Endothelial cell of umbilical vein (primary cell): ENCODE results near the gene POU3F3. TPM values are rescaled to one million over a fixed set of nuclear protein-coding genes. Genes with fewer than 3 reads are reported as not detected.

ENCODE experiments used
- BruUV-seq: library from RNA; stranded (reverse); fragments of 400-500 nt; replicated peaks from 2 replicates; lab custom pipeline; 2021; lab: Mats Ljungman, UMichigan
- CTCF ChIA-PET: fragments of 300-600, 350-600 bp; sonication (Branson Sonifier 250); formaldehyde crosslinking; loops from one replicate; lab custom pipeline; 2021; ENCODE audit warnings: antibody characterized with exemption, inconsistent platforms; lab: Charles Lee
- POLR2A ChIA-PET: fragments of 300-600, 350-600 bp; sonication (Branson Sonifier 250); formaldehyde crosslinking; loops from one replicate; lab custom pipeline; 2021; ENCODE audit warnings: antibody characterized with exemption, inconsistent platforms; lab: Charles Lee
- DNase-seq: peaks from one replicate; pipeline ENCODE4 v3.0.0-alpha.2; 2011; ENCODE audit warnings: low read depth, low spot score
- FAIRE-seq: peaks from 2 replicates; lab custom pipeline; 2011; peaks lifted over from hg19 to GRCh38; lab: Jason Lieb, UNC
- H2AFZ ChIP-seq: 2 replicates; pipeline ENCODE4 v1.6.0; 2012; ENCODE audit warnings: low read depth, low read length, control low read depth, inconsistent platforms
- H3K27ac ChIP-seq: 2 replicates; pipeline ENCODE4 v1.5.1; 2011; ENCODE audit warnings: low read depth, mild to moderate bottlenecking, control low read depth, low read length, moderate library complexity; ENCODE audit not compliant: insufficient read depth
- H3K27me3 ChIP-seq, 2 experiments: 2 replicates each; pipeline versions ENCODE4 v1.6.0 to v1.6.1; 2011; ENCODE audit warnings: low read length in 2 of 2, mixed read lengths in 1 of 2; ENCODE audit not compliant: control insufficient read depth in 2 of 2, insufficient read depth in 2 of 2
- H3K36me3 ChIP-seq, 2 experiments: 2 replicates in 1 of 2; 3 replicates in 1 of 2; pipeline ENCODE4 v1.5.1; 2011; ENCODE audit warnings: low read length in 2 of 2, mild to moderate bottlenecking in 1 of 2, moderate library complexity in 1 of 2; ENCODE audit not compliant: control insufficient read depth in 2 of 2, insufficient read depth in 2 of 2; ENCODE audit errors: extremely low read depth in 1 of 2
- H3K4me1 ChIP-seq: 3 replicates; pipeline ENCODE4 v1.5.1; 2011; ENCODE audit warnings: mild to moderate bottlenecking, low read length; ENCODE audit not compliant: control insufficient read depth, insufficient read depth; ENCODE audit errors: extremely low read depth
- H3K4me2 ChIP-seq: 2 replicates; pipeline ENCODE4 v1.6.1; 2011; ENCODE audit warnings: low read length, control low read depth, mixed read lengths; ENCODE audit not compliant: insufficient read depth
- H3K4me3 ChIP-seq, 3 experiments: fragments of 200-600 bp in 1 of 3; sonication (generic), shearing (Covaris generic) in 1 of 3; replicated peaks in 1 of 3; 2 replicates each; pipeline ENCODE4 v1.5.1; 2011 to 2016; ENCODE audit warnings: control low read depth in 3 of 3, low read length in 3 of 3, mild to moderate bottlenecking in 2 of 3, inconsistent platforms in 1 of 3, low read depth in 1 of 3, moderate library complexity in 1 of 3; ENCODE audit not compliant: insufficient read depth in 1 of 3
- H3K79me2 ChIP-seq: 2 replicates; pipeline ENCODE4 v1.6.0; 2012; ENCODE audit warnings: low read length, inconsistent platforms; ENCODE audit not compliant: control insufficient read depth, insufficient read depth
- H3K9ac ChIP-seq: replicated peaks from 2 replicates; pipeline ENCODE3; 2011; ENCODE audit warnings: low read length, control low read depth; ENCODE audit not compliant: insufficient read depth; ENCODE audit errors: extremely low read depth
- H3K9me1 ChIP-seq: replicated peaks from 3 replicates; pipeline ENCODE4 v1.6.0; 2011; ENCODE audit warnings: mild to moderate bottlenecking, low read length; ENCODE audit not compliant: control insufficient read depth, insufficient read depth; ENCODE audit errors: extremely low read depth
- H3K9me3 ChIP-seq: replicated peaks from 2 replicates; pipeline ENCODE4 v1.5.1; 2012; ENCODE audit warnings: low read length, inconsistent platforms; ENCODE audit not compliant: control insufficient read depth, insufficient read depth
- H4K20me1 ChIP-seq: replicated peaks from 2 replicates; pipeline ENCODE3; 2011; ENCODE audit warnings: mild to moderate bottlenecking, low read length; ENCODE audit not compliant: control insufficient read depth, insufficient read depth; ENCODE audit errors: extremely low read depth
- EZH2 ChIP-seq: IDR thresholded peaks from 2 replicates; pipeline ENCODE4 v1.6.1; 2012; ENCODE audit warnings: borderline replicate concordance, low read depth, mild to moderate bottlenecking, moderate library complexity, low read length, inconsistent platforms; ENCODE audit not compliant: severe bottlenecking
- FOS ChIP-seq: IDR thresholded peaks from 2 replicates; pipeline ENCODE4 v1.6.1; 2011; ENCODE audit warnings: mild to moderate bottlenecking, low read length, moderate library complexity, borderline replicate concordance; ENCODE audit not compliant: insufficient read depth
- GATA2 ChIP-seq: IDR thresholded peaks from 2 replicates; pipeline ENCODE4 v1.7.0; 2011; ENCODE audit warnings: low read depth, mild to moderate bottlenecking, moderate library complexity, mixed read lengths, low read length; ENCODE audit not compliant: insufficient read length, insufficient read depth
- JUN ChIP-seq: IDR thresholded peaks from 2 replicates; pipeline ENCODE4 v1.6.1; 2011; ENCODE audit warnings: borderline replicate concordance, low read depth; ENCODE audit not compliant: insufficient read length, insufficient read depth
- MYC ChIP-seq: IDR thresholded peaks from one replicate; pipeline ENCODE4 v1.6.1; 2011; ENCODE audit warnings: mild to moderate bottlenecking, low read depth, low read length
- POLR2A ChIP-seq: IDR thresholded peaks from 2 replicates; pipeline ENCODE4 v1.6.1; 2012; ENCODE audit warnings: low read depth, mild to moderate bottlenecking, control low read depth, low read length
- POLR2AphosphoS5 ChIP-seq: IDR thresholded peaks from 2 replicates; pipeline ENCODE4 v1.6.1; 2012; ENCODE audit warnings: low read depth, mild to moderate bottlenecking, control low read depth, low read length, moderate library complexity; ENCODE audit not compliant: insufficient read depth
- dilution Hi-C: fragments of 300-500 bp; cut with MboI; formaldehyde crosslinking; loops from one replicate; pipeline ENCODE4 v1.15.0; 2019; ENCODE audit warnings: low sequenced_read_pairs; ENCODE audit not compliant: extremely low pct_ligation_motif_present
- intact Hi-C: fragments of 100-400 bp; cut with micrococcal nuclease; formaldehyde crosslinking; loops from one replicate; pipeline ENCODE4 v1.10.0; 2022
- polyA plus RNA-seq, 4 experiments: library from polyadenylated mRNA; depleted of rRNA in 3 of 4; stranded (reverse) in 3 of 4; unstranded in 1 of 4; fragments of >200 nt; gene quantifications; 2 replicates each; pipeline versions ENCODE4 v1.2.1 to v1.2.3, GENCODE V29; 2011 to 2012; ENCODE audit warnings: missing spikeins in 1 of 4
- total RNA-seq: library from RNA; stranded (reverse); gene quantifications from 2 replicates; pipeline ENCODE4 v1.2.3, GENCODE V29; 2021
- TF ChIP-seq, protein P1 (sequence below), 2 donors: IDR thresholded peaks; 1 replicate in 1 of 2; 2 replicates in 1 of 2; pipeline ENCODE4 v1.5.1; 2011; ENCODE audit warnings: low read length in 2 of 2, mild to moderate bottlenecking in 2 of 2, moderate library complexity in 2 of 2, control low read depth in 1 of 2, inconsistent platforms in 1 of 2, low read depth in 1 of 2; ENCODE audit not compliant: insufficient read depth in 1 of 2; ENCODE audit errors: extremely low read depth in 1 of 2
- TF ChIP-seq, protein P2 (sequence below): IDR thresholded peaks from 2 replicates; pipeline ENCODE4 v1.6.1; 2011; ENCODE audit not compliant: insufficient read depth, insufficient read length

The POU3F3 gene
- total and polyA plus RNA-seq, 2 donors (not counting 3 experiments of a cell fraction or from before 2014, with no cell fraction given) = not detected

DNA sequence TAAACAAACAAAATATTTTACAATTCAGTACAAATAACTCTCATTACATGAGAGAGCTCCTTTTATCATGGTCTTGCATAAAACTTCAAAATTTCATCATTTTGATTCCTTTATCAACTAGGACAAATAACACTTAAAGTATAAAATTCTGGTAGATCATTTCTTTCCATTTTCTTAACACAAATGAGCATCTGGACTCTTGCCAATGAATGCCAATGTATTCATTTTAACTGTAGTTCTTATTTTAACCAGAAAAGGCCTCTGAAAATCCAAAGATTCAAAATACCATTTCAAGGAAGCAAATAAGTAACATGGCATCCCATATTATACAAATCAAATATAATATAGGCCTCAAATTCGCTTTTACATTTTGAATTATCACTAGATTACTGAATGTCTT lies 13.8 kb upstream of the POU3F3 start:
- no peaks in the 10 kb centered on the region for H3K4me1 ChIP-seq
- no peak for TF ChIP-seq GATA2
- no peak for TF ChIP-seq JUN
- no peak for TF ChIP-seq EZH2
- no peak for TF ChIP-seq POLR2A
- no peak for TF ChIP-seq FOS
- TF ChIP-seq, protein P1, sequence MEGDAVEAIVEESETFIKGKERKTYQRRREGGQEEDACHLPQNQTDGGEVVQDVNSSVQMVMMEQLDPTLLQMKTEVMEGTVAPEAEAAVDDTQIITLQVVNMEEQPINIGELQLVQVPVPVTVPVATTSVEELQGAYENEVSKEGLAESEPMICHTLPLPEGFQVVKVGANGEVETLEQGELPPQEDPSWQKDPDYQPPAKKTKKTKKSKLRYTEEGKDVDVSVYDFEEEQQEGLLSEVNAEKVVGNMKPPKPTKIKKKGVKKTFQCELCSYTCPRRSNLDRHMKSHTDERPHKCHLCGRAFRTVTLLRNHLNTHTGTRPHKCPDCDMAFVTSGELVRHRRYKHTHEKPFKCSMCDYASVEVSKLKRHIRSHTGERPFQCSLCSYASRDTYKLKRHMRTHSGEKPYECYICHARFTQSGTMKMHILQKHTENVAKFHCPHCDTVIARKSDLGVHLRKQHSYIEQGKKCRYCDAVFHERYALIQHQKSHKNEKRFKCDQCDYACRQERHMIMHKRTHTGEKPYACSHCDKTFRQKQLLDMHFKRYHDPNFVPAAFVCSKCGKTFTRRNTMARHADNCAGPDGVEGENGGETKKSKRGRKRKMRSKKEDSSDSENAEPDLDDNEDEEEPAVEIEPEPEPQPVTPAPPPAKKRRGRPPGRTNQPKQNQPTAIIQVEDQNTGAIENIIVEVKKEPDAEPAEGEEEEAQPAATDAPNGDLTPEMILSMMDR (IDR thresholded peaks at IDR 0.05; ENCODE audit: extremely low read depth in 1 of 2, insufficient read depth in 1 of 2, low read depth in 1 of 2, low read length in 2 of 2) = no peak
- TF ChIP-seq MYC = no peak
- TF ChIP-seq, protein P2, sequence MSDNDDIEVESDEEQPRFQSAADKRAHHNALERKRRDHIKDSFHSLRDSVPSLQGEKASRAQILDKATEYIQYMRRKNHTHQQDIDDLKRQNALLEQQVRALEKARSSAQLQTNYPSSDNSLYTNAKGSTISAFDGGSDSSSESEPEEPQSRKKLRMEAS = no peak
- TF ChIP-seq POLR2AphosphoS5 = no peak
- BruUV-seq = no TSS peak
- dilution Hi-C loops (no loop called here), intact Hi-C loops (no loop called here)
- H3K36me3 ChIP-seq = no peaks in the 10 kb centered on the region
- no peaks in the 10 kb centered on the region for H3K79me2 ChIP-seq
- H3K4me2 ChIP-seq = no peak overlapping the region
- H3K9me1 ChIP-seq = no peaks in the 10 kb centered on the region
- FAIRE-seq = no peak
- no peak overlapping the region for H3K27ac ChIP-seq
- ChIA-PET POLR2A (no interaction called here), CTCF (interaction anchor here (1.7 kb wide), 1 partner anchor 9 kb away, joined by 7 read pairs; no protein-coding TSS in a partner anchor)
- H2AFZ ChIP-seq = no peak overlapping the region
- H3K27me3 ChIP-seq = peaks cover 28 to 30% of the 10 kb centered on the region in 2 experiments
- DNase-seq = no peak
- no peaks in the 10 kb centered on the region for H3K9me3 ChIP-seq
- no peak overlapping the region for H3K9ac ChIP-seq
- no peaks in the 10 kb centered on the region for H4K20me1 ChIP-seq
- H3K4me3 ChIP-seq = no peak overlapping the region
